GM18907 (cell line): Measurements from ENCODE around the gene ASL.
"Not testable (repeated sequence)": the region's sequence is repeated elsewhere in the genome, so short reads cannot be mapped to it uniquely, and the experiment has no call there.

Experiments
- ATAC-seq: cut with Tn5 transposase; IDR thresholded peaks from one replicate; pipeline ENCODE4 v1.9.1; 2021; ENCODE audit warnings: mild to moderate bottlenecking, moderate library complexity; ENCODE audit not compliant: unreplicated experiment

The ASL gene

GRCh38 chr7:66072208-66072607, 3.4 kb upstream of the ASL start:
- not testable (repeated sequence) for ATAC-seq

GRCh38 chr7:66076462-66077329, 1.1 kb downstream of the ASL start:
- no peak for ATAC-seq

- no peak for ATAC-seq
Measured at GRCh38 chr7:66078067-66078466, 2.4 kb downstream of the ASL start.

- no peak for ATAC-seq
Measured at GRCh38 chr7:66082083-66082482, 6.5 kb downstream of the ASL start.

GRCh38 chr7:66082886-66083415, 7.3 kb downstream of the ASL start:
- ATAC-seq: no peak

GRCh38 chr7:66083677-66084076, 8.1 kb downstream of the ASL start:
- ATAC-seq: no peak

- ATAC-seq: no peak
Measured at GRCh38 chr7:66088861-66089838, 13.5 kb downstream of the ASL start.

GRCh38 chr7:66092654-66093053, 17.0 kb downstream of the ASL start:
- ATAC-seq: no peak

- no peak for ATAC-seq
Measured at GRCh38 chr7:66095010-66095409, 19.4 kb downstream of the ASL start.

- ATAC-seq: no peak
Measured at GRCh38 chr7:66099232-66099550, 23.6 kb downstream of the ASL start.

GRCh38 chr7:66099551-66100407, 24.2 kb downstream of the ASL start:
- peak; percentile 77 for ATAC-seq

GRCh38 chr7:66100408-66101050, 24.9 kb downstream of the ASL start:
- ATAC-seq: peak; percentile 7

- not testable (repeated sequence) for ATAC-seq
Measured at GRCh38 chr7:66102168-66102567, 26.5 kb downstream of the ASL start.

- not testable (repeated sequence) for ATAC-seq
Measured at GRCh38 chr7:66103994-66104393, 28.4 kb downstream of the ASL start.

- ATAC-seq: peak; percentile 62
Measured at GRCh38 chr7:66105263-66105748, 29.7 kb downstream of the ASL start.

GRCh38 chr7:66108410-66108809, 32.8 kb downstream of the ASL start:
- ATAC-seq: not testable (repeated sequence)

GRCh38 chr7:66110856-66111255, 35.2 kb downstream of the ASL start:
- no peak for ATAC-seq

GRCh38 chr7:66114743-66115649, 39.4 kb downstream of the ASL start, which contains the start of gene CRCP:
Gene CRCP, plus strand, starts transcription at chr7:66114847. Its CDS starts 116 bp downstream, at chr7:66114963.
- peak; percentile 94 for ATAC-seq
